ENCODE measurements around the gene PCDHB14.
"Not testable (repeated sequence)": the region's sequence is repeated elsewhere in the genome, so short reads cannot be mapped to it uniquely, and the experiment has no call there.

PCDHB14 gene

DNA sequence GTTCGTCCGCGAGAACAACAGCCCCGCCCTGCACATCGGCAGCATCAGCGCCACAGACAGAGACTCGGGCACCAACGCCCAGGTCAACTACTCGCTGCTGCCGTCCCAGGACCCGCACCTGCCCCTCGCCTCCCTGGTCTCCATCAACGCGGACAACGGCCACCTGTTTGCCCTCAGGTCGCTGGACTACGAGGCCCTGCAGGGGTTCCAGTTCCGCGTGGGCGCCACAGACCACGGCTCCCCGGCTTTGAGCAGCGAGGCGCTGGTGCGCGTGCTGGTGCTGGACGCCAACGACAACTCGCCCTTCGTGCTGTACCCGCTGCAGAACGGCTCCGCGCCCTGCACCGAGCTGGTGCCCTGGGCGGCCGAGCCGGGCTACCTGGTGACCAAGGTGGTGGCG lies 12.9 kb upstream of the PCDHB14 start:
- DNase-seq (ENCODE audit: low read depth) = not testable (repeated sequence)

DNA sequence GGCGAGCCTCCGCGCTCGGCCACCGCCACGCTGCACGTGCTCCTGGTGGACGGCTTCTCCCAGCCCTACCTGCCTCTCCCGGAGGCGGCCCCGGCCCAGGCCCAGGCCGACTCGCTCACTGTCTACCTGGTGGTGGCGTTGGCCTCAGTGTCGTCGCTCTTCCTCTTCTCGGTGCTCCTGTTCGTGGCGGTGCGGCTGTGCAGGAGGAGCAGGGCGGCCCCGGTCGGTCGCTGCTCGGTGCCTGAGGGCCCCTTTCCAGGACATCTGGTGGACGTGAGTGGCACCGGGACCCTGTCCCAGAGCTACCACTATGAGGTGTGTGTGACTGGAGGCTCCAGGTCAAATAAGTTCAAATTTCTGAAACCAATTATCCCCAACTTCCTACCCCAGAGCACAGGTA lies 12.3 kb upstream of the PCDHB14 start:
- DNase-seq (ENCODE audit: low read depth) = not testable (repeated sequence)

DNA sequence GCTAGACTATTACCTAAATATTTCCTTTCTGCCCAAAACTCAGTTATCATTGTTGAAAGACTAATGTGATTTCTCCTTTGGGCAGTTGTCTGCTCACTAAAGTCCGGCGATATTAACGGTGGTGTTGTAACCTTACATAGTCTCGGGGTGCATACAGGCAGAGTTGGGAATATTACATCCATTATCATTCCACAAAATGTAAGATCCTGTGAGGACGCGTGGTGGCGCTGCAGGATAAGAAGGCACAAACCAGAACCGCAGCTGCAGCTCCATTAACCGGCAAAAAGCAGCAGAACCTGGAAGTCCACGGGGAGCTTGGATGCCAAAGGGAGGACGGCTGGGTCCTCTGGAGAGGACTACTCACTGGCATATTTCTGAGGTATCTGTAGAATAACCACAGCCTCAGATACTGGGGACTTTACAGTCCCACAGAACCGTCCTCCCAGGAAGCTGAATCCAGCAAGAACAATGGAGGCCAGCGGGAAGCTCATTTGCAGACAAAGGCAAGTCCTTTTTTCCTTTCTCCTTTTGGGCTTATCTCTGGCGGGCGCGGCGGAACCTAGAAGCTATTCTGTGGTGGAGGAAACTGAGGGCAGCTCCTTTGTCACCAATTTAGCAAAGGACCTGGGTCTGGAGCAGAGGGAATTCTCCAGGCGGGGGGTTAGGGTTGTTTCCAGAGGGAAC lies 9.3 kb upstream of the PCDHB14 start, which contains the start of gene PCDHB13:
TSS of gene PCDHB13 (plus strand) at position 264 of the 684 bp plus-strand sequence. CDS start at position 469, 205 bp downstream.
- not testable (repeated sequence) for DNase-seq (ENCODE audit: low read depth)

DNA sequence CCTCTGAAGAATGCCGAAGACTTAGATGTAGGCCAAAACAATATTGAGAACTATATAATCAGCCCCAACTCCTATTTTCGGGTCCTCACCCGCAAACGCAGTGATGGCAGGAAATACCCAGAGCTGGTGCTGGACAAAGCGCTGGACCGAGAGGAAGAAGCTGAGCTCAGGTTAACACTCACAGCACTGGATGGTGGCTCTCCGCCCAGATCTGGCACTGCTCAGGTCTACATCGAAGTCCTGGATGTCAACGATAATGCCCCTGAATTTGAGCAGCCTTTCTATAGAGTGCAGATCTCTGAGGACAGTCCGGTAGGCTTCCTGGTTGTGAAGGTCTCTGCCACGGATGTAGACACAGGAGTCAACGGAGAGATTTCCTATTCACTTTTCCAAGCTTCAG lies 8.6 kb upstream of the PCDHB14 start:
- not testable (repeated sequence) for DNase-seq (ENCODE audit: low read depth)

DNA sequence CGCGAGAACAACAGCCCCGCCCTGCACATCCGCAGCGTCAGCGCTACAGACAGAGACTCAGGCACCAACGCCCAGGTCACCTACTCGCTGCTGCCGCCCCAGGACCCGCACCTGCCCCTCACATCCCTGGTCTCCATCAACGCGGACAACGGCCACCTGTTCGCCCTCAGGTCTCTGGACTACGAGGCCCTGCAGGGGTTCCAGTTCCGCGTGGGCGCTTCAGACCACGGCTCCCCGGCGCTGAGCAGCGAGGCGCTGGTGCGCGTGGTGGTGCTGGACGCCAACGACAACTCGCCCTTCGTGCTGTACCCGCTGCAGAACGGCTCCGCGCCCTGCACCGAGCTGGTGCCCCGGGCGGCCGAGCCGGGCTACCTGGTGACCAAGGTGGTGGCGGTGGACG lies 7.6 kb upstream of the PCDHB14 start:
- not testable (repeated sequence) for DNase-seq (ENCODE audit: low read depth)

DNA sequence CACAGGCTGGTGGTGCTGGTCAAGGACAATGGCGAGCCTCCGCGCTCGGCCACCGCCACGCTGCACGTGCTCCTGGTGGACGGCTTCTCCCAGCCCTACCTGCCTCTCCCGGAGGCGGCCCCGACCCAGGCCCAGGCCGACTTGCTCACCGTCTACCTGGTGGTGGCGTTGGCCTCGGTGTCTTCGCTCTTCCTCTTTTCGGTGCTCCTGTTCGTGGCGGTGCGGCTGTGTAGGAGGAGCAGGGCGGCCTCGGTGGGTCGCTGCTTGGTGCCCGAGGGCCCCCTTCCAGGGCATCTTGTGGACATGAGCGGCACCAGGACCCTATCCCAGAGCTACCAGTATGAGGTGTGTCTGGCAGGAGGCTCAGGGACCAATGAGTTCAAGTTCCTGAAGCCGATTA lies 7.1 kb upstream of the PCDHB14 start:
- DNase-seq (ENCODE audit: low read depth) = not testable (repeated sequence)

DNA sequence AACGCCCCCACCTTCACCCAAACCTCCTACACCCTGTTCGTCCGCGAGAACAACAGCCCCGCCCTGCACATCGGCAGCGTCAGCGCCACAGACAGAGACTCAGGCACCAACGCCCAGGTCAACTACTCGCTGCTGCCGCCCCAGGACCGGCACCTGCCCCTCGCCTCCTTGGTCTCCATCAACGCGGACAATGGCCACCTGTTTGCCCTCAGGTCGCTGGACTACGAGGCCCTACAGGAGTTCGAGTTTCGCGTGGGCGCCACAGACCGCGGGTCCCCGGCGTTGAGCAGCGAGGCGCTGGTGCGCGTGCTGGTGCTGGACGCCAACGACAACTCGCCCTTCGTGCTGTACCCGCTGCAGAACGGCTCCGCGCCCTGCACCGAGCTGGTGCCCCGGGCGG lies 1.7 kb downstream of the PCDHB14 start:
- DNase-seq (ENCODE audit: low read depth) = not testable (repeated sequence)

DNA sequence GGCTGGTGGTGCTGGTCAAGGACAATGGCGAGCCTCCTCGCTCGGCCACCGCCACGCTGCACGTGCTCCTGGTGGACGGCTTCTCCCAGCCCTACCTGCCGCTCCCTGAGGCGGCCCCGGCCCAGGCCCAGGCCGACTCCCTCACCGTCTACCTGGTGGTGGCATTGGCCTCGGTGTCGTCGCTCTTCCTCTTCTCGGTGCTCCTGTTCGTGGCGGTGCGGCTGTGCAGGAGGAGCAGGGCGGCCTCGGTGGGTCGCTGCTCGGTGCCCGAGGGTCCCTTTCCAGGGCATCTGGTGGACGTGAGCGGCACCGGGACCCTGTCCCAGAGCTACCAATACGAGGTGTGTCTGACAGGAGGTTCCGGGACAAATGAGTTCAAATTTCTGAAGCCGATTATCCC lies 2.3 kb downstream of the PCDHB14 start:
- DNase-seq (ENCODE audit: low read depth) = not testable (repeated sequence)

DNA sequence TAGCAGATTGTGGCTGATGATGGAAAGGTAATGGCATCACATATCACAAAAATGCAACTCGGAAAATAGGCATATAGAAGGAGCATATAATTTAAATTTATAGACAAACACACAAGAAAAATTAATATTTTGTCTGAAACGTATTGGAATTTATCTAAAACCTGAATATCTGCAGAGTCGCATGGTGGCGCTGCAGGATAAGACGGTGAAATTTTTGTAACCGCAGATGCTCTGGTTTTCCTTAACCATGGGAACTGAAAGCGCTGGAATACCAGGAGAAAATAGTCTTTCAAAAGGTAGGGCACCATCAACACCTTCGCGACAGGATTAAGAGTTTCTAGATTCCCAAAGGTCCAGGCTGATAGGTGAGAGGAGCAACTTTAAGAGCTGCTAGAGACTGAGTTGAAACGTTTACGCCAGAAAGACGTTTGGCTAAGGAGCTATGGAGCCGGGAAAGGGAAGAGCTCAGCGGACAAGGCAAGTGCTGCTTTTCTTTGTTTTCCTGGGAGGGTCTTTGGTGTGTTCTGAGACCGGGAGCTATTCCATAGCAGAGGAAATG lies 11.0 kb downstream of the PCDHB14 start:
- no peak for DNase-seq (ENCODE audit: low read depth)

DNA sequence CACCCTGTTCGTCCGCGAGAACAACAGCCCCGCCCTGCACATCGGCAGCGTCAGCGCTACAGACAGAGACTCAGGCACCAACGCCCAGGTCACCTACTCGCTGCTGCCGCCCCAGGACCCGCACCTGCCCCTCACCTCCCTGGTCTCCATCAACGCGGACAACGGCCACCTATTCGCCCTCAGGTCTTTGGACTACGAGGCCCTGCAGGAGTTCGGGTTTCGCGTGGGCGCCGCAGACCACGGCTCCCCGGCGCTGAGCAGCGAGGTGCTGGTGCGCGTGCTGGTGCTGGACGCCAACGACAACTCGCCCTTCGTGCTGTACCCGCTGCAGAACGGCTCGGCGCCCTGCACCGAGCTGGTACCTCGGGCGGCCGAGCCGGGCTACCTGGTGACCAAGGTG lies 12.8 kb downstream of the PCDHB14 start:
- not testable (repeated sequence) for DNase-seq (ENCODE audit: low read depth)

DNA sequence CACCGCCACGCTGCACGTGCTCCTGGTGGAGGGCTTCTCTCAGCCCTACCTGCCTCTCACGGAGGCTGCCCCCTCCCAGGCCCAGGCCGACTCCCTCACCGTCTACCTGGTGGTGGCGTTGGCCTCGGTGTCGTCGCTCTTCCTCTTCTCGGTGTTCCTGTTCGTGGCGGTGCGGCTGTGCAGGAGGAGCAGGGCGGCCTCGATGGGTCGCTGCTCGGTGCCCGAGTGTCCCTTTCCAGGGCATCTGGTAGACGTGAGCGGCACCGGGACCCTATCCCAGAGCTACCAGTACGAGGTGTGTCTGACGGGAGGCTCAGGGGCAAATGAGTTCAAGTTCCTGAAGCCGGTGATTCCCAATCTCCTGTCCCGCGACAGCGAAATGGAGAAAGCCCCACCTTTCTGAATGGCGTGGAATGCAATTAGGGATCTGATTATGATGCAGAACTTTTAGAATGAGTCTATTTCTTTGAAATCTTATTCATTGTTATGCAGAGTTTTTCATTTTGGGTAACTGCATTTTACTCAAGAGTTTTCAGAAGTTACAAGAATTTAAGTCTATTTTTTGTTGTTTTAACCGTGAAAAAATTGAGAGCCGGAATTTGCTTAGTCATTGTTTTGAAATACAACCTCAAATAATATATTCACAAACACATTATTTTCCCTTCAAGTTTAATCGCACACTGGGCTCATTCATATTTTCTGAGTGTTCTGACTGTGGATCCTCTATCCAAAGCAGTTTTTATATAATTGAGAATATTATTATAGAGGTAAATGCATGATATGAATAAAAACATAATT lies 13.6 kb downstream of the PCDHB14 start:
- DNase-seq (ENCODE audit: low read depth) = no peak

DNA sequence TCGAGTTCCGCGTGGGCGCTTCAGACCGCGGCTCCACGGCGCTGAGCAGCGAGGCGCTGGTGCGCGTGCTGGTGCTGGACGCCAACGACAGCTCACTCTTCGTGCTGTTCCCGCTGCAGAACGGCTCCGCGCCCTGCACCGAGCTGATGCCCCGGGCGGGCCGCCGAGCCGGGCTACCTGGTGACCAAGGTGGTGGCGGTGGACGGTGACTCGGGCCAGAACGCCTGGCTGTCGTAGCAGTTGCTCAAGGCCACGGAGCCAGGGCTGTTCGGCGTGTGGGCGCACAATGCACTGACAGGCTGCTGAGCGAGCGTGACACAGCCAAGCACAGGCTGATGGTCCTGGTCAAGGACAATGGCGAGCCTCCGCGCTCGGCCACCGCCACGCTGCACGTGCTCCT lies 18.4 kb downstream of the PCDHB14 start:
- no peak for DNase-seq (ENCODE audit: low read depth)

DNA sequence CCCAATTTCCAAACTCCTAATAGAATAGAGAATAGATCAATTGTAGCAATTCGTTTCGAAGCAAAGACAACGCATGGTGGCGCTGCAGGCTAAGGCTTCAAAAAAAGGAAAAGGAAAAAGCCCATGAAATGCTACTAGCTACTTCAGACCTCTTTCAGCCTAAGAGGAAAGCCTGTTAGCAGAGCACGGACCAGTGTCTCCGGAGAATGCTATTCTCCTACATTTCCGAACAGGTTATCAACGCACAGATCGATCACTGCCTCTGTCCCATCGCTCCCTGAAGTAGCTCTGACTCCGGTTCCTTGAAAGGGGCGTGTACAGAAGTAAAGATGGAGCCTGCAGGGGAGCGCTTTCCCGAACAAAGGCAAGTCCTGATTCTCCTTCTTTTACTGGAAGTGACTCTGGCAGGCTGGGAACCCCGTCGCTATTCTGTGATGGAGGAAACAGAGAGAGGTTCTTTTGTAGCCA lies 22.1 kb downstream of the PCDHB14 start, which contains the start of gene PCDHB15:
TSS of gene PCDHB15 (plus strand) at position 146 of the 468 bp plus-strand sequence. CDS start at position 330, 184 bp downstream.
- DNase-seq (ENCODE audit: low read depth) = no peak

DNA sequence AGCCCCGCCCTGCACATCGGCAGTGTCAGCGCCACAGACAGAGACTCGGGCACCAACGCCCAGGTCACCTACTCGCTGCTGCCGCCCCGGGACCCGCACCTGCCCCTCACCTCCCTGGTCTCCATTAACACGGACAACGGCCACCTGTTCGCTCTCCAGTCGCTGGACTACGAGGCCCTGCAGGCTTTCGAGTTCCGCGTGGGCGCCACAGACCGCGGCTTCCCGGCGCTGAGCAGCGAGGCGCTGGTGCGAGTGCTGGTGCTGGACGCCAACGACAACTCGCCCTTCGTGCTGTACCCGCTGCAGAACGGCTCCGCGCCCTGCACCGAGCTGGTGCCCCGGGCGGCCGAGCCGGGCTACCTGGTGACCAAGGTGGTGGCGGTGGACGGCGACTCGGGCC lies 23.8 kb downstream of the PCDHB14 start:
- DNase-seq (ENCODE audit: low read depth) = not testable (repeated sequence)

DNA sequence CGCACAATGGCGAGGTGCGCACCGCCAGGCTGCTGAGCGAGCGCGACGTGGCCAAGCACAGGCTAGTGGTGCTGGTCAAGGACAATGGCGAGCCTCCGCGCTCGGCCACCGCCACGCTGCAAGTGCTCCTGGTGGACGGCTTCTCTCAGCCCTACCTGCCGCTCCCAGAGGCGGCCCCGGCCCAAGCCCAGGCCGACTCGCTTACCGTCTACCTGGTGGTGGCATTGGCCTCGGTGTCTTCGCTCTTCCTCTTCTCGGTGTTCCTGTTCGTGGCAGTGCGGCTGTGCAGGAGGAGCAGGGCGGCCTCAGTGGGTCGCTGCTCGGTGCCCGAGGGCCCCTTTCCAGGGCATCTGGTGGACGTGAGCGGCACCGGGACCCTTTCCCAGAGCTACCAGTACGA lies 24.3 kb downstream of the PCDHB14 start:
- not testable (repeated sequence) for DNase-seq (ENCODE audit: low read depth)

DNA sequence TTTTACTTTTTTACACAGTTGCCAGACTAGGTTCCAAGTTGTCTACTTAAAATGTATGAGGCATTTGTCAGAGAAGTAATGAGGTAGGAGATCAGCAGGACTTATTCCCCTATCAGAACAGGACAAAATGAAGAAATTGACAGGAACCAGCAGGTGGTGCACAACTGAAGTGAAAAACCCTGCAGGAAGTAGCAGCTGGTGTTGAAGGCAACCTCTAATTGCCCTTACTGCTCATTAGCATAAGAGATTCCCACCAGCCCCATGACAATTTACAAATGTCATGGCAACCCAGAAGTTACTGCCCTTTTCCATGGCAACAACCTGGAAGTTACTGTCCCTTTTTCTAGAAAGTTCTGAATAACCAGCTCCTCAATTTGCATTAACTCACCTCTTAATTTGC lies 27.4 kb downstream of the PCDHB14 start:
- DNase-seq (ENCODE audit: low read depth) = no peak

DNA sequence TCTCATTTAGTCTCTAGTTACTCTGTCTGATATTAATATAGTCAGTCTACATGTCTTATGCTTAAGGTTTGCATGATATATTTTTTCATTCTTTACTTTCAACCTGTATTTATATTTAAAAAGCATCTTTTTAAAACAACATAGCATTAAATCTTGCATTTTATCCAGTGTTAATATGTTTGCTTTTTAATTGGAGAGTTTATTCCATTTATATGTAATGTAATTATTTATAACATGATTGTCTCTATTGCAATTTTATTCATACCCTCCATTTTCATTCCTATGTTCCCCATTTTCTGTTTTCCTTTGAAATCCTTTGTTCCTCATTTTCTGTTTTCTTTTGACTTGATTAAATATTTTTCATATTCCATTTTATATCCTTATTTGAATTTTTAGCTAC lies 35.3 kb downstream of the PCDHB14 start:
- DNase-seq (ENCODE audit: low read depth) = no peak

DNA sequence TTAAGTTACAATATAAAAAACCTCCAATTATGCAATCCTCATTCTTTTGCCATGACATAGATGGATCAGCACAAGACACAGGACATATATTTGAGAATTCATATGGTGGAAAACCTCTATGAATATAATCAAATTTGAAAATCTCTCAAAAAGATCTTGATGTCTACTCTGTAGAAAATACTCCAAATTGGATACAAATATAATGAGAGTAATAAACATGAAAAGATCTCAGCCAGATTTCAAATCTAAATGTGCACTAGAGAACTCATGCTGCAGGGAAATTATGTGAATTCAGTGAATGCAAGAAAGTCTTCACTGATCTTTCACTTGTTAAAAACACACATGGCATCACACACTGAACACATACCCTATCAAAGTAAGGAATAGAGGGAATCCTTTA lies 35.8 kb downstream of the PCDHB14 start:
- DNase-seq (ENCODE audit: low read depth) = no peak

DNA sequence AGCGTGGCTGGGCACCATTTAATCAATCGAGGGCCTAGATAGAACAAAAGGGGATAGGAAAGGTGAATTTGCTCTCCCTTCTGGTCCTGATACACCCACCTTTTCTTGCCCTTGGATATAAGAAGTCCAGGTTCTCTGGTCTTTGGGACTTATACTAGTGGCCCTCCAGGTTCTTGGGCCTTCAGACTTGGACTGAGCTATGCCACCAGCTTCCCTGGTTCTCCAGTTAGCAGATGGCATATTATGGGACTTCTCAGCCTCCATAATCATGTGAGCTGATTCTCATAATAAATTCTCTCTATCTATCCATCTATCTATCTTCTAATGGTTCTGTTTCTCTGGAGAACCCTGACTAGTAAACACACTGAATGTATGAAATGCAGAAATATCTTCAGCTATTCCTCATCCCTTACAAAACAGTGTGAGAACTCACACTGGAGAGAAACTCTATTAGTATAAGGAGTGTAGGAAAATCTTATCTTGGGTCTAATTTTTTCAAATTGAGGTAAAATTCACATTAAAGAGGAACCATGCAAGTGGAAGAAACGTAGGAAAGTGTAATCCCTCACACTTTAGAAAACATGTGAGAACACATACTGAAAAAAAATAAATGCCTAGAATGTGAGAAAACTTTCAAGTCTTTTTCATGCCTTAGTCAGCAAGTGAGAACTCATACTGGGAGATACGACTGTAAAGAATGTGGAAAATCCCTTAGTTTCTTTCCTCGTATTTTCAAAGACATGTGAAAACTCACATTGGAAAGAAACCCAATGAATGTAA lies 37.5 kb downstream of the PCDHB14 start:
- no peak for DNase-seq (ENCODE audit: low read depth)

DNA sequence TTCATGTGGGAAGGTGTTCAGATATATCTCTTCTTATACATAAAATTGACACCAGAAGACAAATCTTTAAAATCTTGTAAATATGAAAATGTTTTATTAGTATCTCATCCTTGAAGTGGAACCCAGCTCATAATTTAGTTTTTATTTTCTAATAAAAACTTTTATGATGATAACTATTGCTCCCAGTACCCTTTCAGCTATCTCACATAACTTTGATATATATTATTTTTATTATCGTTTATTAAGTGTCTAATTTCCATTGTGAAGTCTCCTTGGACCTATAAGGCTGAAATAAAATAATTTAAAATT lies 38.0 kb downstream of the PCDHB14 start:
- DNase-seq (ENCODE audit: low read depth) = no peak

DNA sequence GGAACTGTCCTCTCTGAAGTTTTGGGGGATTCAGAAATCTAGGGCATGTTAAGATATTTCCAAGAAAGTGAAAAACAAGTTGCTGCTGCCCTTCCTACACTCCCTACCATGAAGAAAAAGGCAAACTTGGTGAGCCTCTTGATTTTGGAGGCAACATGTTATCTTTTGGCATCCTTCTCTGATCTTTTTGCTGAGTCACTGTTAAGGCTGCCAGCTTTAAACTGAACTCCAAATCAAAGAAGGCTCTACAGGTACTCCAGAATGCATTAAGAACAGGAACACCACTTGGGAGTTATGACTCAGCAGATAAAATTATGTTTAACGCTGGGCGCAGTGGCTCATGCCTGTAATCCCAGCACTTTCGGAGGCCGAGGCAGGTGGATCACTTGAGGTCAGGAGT lies 46.1 kb downstream of the PCDHB14 start:
- no peak for DNase-seq (ENCODE audit: low read depth)

DNA sequence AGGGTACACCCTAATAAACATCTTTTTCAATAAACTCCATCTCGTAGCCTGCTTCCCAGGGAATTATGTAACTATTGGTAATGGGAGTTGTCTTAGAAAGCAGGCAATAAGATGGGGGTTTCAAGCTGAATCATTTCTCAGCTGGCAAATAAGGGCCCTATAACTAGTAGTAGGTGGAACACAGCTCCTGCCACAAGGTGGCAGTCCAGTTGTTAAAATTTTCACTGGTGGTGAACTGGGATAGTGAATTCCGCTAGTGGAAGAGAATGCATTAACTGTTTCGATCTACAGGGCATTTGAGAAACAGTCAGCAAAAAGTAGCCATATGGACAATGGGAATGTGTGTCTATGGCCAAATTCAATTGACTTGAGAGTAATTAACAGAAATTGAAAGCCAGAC lies 49.8 kb downstream of the PCDHB14 start:
- DNase-seq (ENCODE audit: low read depth) = no peak

All from stimulated activated CD8-positive, alpha-beta memory T cell treated with anti-CD3 and anti-CD28 coated beads, Interleukin-4, amount 100 ng/mL, for 24 hours (primary cell).